GM19455 (cell line): Measurements from ENCODE around the gene ENPP7.
"Not testable (repeated sequence)": the region's sequence is repeated elsewhere in the genome, so short reads cannot be mapped to it uniquely, and the experiment has no call there.

Experiments used
- ATAC-seq: cut with Tn5 transposase; IDR thresholded peaks from one replicate; pipeline ENCODE4 v1.9.1; 2021; ENCODE audit not compliant: unreplicated experiment

Gene ENPP7

DNA sequence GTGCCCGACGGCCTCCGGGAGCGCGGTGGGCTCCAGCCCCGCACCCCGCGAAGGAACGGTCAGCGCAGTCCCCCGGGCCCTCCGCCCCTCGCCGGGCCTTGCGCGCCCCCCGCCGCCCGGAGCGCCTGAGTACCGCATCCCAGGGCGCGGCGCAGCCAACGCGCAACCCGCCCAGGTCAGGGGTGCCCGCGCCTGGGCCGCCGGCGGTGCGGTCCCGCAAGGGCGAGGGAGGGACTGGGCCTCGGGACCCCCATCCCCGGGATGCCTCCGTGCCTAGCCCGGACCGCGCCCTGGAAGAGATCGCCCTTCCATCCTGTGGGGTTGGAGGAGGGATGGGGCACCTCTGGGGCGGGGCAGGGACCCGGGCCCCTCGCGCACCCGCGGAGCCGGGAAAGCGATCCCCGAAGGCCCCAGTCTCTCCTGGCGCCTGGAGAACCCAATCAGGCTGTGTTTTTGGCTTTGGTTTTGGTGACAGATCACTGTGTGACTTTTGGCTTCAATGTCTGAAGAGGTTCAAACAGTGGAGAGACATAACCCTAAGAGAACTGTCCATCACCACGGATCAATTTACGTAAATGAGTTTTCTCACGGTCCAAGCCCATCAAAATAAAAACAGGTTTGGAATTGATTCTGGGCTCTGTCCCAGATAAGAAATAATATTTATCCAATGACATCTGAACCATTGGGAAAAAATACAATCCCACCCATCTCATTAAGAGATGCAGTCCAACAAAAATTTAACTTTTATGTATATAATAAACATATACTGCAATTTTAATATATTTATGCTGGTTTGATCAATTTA is 17.8 kb downstream of the ENPP7 start:
- ATAC-seq: no peak

DNA sequence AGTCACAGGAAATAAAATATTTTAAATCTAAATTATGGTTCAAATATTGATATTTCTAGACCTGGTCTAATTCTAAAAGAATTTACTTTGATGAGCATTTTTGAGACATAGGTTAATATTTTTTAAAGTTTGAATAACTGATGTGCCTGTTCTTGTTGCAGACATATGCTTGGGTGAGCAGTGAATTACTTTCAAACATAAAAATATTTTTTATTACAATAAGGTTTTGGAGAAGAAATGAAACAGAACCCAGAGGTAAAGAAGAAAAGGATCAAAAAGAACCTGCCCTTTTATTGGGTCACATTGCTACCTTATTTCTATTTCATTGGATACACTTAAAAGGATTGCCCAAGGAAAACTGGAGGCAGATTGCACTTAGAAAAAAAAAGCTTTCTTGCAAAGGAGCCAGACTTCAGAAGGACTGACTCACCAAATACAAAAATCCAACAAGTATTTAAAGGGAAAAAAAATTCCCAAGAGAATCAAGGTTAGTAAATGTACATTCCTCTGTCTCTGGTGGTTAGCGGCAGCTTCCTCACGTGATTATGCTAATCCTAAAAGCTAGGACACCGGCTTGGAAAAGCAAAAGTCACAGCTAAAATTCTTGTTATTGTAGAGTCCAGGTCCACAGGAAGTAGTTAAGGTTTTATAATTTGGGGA is 18.5 kb downstream of the ENPP7 start:
- no peak for ATAC-seq

DNA sequence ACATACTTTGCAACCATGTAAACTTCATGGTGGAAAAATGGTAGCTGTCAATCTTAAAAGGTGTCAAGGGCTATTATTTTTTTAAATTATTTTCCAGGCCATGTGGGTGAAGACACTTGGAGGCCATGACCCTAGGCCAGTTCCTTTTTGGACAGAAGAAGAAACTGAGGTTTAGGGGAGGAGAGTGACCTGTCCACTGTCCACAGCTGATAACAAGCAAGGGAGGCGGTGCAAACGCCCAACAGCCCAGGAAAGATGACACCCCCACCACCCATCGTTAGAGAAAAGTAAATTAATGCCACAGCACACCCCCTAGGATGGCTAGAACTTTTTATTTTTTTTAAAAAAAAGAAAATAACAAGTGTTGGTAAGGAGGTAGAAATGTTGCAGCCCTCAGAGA is 19.2 kb downstream of the ENPP7 start:
- no peak for ATAC-seq

DNA sequence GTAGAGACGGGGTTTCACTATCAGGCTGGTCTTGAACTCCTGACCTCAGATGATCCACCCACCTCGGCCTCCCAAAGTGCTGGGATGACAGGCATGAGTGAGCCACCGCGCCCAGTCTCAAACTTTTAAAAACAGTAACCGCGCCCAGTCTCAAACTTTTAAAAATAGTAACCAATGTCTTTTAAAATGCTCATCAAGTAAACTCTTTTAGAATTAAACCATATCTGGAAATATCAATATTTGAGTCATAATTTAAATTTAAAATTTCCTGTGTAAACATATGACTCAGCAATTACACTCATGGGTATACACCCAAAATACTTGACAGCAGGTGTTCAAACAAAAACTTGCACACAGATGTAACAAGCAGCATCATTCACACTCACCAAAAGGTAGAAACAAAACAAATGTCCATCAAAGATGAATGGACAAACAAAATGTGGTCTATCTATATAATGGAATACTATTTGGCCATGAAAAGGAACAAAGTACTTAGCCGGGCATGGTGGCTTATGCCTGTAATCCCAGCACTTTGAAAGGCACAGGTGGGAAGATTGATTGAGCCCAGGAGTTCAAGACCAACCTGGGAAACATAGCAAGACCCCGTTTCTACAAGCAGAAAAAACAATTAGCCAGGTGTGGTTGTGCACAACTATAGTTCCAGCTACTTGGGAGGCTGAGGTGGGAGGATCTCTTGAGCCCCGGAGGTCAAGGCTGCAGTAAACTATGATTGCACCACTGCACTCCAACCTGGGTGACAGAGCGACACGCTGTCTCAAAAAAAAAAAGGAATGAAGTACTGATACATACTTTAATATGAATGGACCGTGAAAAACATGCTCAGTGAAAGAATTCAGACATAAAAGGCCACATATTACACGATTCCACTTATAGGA is 20.2 kb downstream of the ENPP7 start:
- ATAC-seq: no peak

DNA sequence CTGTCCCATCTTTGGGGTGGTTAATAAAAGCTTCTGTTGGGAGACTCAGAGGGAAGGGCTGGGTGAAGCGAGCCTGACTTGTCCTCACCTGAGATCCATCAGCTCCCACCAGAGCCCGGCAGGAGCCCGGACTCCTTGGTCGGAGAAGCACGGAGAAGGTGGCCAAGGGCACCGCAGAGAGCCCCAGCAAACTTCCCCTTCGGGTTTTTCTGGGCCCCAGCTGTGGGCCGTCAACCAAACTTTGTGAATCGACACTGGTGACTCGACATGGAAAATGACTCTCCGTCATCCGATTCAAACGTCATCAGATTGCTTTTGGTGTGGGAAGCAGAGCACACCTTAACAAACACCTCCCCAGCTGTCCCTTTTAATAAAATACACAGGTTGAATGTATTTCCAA is 21.4 kb downstream of the ENPP7 start:
- ATAC-seq: no peak

DNA sequence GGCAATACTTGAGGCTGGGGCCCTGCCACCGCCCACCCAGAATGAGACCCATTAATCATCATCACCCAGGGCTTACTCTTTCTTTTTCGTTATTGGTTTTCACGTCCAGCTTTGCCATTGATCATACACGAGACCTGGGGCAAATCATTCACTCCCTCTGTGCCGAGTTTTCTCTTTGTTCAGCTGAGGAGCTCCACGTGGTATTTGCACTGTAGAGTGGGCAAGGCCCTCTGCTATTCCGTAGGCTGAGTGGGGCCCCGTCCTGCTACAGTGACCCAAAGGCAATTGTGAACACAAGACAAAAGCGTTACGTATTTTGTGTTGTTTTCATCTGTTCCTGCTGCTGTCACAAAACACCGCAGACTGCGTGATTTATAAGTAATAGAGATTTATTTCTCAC is 23.6 kb downstream of the ENPP7 start:
- ATAC-seq: no peak

DNA sequence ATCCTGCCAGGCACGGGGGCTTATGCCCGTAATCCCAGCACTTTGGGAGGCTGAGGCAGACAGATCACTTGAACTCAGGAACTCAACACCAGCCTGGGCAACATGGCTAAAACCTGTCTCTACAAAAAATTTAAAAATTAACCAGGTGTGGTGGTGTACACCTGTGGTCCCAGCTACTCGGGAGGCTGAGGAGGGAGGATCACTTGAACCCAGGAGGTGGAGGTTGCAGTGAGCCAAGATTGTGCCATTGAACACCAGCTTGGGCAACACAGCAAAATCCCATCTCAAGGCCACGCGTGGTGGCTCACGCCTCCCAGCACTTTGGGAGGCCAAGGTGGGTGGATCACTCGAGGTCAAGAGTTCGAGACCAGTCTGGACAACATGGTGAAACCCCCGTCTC is 24.2 kb downstream of the ENPP7 start:
- ATAC-seq: not testable (repeated sequence)

DNA sequence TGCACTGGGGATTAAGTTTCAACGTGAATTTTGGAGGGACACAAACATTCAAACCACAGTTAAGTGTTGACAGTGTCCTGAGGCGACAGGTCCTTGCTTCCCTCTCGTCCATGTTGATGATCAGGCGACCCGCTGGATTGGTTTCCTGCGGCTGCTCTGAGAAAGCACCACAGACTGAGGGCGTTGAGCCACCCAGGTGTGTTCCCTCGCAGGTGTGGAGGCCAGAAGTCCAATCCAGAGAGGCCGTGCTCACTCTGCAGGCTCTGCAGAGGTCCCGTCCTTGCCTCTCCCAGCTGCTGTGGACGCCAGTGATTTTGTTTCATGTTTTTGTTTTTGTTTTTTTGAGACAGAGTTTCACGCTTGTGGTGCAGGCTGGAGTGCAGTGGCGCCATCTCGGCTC is 24.8 kb downstream of the ENPP7 start:
- no peak for ATAC-seq

DNA sequence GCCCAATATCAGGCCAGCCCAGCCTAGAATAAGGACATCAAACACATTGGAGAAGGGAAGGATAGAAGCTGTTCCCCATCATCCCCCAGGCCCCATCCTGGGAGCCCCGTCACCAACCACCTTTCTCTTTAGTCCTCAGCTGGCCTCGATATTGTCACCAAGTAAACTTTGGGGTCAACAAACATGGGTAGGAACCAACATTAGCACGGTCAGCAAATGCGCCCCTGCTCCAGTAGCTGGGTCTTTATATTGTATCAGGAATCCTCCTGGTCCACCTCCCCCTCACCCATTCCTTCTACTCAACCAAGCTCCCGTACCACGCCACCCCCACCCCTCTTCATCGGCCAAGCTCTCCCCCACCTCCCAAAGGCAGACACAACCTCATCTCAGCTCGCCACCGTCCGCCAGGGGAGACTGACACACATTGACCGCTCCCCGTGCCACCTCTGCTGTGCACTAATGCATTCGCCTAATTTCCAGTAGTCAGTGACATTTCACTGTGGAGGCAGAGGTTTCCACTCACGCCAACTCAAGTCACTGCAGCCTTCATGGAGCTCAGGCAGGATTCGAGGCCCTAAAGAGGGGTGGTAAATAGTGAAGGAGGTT is 26.5 kb downstream of the ENPP7 start:
- no peak for ATAC-seq

DNA sequence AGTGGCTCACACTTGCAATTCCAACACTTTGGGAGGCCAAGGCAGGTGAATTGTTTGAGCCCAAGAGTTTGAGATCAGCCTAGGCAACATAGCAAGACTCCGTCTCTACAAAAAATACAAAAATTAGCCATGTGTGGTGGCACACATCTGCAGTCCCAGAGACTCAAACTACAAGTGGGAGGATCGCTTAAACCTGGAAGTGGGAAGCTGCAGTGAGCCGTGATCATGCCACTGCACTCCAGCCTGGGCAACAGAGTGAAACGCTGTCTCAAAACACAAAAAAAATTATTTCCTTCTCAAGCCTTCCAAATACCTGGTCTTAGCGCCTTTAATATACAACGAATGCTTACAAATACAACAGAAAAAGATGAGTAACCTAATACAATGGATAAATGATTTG is 27.5 kb downstream of the ENPP7 start:
- ATAC-seq: no peak

DNA sequence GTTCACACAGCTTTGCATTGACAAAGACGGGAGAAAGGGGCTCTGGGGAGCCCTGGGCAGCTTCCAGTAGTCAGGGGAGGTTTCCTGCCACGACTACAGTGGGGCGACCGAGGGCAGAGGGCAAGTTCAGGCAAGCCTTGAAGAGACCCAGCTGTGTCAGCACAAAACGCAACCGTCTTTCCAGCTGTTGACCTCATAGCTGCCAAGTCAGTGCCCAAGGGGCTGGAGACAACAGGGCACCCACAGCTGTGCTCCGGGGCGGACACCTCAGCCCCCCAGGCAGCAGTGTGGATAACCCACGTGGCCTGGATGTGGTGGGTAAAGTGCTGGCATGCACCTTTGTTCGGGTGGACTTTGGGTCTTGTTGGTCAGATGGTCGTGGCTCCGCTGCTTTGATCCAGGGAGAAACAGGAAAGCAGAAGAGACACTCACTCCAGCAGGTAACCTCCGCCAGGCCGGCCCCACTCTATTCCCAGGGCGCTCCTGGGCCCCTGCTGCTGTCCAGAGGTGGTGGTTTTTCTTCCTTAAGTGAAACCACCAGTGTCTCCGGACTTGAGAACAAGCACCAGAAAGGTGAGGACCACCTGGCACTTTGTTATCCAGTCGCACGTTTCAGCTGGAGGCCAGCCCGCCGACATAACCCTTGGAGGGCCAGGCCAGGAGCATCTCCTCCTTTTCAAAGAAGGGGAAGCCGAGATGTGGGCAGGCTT is 29.6 kb downstream of the ENPP7 start:
- ATAC-seq: no peak

DNA sequence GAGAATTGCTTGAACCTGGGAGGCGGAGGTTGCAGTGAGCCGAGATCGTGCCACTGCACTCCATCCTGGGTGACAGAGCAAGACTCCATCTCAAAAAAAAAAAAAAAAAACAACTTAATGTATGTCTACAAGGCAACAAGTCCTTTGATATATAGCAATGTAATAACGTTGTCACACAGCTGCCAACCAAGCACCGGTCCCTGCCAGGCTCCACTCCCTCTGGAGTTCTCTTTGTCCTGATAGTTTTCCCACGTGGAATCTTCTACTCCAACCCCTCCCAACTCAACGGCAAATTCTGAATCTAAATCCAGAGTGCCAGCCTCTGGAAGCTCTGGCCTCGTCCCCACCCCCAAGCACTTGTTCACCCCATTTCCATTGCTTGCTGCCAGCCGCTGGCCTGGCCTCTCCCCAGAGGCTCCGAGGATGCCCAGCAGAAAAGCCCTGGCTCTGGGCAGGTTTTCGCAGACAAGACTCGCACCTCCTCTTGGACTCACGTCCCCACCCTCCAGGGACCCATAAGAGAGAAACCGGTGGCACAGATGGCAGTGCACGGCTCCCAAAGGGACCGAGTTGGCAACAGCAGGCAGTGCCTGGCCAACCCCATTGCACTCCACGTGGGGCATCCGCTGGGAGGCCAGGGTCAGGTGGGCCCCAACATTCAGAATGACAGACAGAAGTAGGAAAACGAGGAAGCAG is 31.3 kb downstream of the ENPP7 start:
- ATAC-seq: no peak

DNA sequence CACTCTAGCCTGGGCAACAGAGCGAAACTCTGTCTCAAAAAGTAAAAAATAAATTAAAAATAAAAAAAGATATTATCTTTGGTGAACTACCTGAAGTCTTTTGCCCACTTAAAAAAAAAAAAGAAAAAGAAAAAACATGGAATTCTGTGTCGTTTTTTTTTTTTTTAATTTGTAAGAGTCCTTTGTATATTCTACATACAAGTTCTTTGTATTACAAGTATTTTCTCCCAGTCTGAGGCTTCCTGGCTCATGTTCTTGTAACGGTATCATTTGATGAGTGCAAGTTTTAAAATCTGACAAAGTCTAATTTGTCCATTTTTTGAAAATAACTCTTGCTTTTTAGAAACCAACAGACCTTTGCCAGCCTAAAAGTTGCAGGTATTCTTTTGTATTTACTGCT is 35.0 kb downstream of the ENPP7 start:
- no peak for ATAC-seq

DNA sequence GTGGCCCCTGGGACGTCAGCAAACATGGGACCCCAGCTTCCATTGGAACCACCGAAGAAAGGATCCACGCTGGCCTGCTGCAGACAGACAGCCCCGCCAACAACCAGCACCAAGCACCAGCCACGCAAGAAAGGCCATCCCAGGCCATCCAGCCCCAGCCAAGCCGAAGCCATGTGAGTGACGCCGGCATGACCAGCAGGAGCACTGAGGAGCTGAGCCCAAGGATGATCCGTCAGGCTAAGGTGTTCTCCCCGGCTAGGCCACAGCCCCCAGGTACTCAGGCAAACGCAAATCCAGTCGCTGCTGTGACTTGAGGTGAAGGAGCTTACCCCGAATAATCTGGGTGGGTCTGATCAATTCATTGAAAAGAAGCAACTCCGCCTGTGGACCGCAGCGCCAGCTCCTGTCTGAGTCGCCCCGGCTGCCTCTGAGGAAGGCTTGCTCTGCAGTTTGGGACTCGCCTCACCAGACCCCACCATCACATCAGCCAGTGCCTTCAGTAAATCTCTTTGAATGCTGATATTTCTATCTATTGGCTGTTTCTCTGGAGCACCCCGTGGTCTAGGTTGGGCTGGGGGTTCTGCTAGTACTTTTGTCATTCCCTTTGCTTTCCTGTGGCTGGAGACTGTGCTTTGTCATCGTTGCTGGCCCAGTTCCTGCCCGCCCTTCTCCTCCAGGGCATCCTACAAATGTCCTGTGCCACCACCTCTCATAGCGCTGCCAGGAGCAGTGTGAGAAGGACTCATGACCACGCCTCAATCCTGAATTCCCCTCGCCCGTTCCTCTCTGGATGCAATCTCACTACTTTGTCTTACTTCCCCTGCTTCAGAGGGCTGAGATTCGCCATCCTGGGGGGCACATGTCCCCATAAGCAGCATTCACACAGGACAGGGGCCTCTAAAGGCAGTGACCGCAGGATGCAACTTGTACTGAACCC is 39.1 kb downstream of the ENPP7 start:
- ATAC-seq: no peak

DNA sequence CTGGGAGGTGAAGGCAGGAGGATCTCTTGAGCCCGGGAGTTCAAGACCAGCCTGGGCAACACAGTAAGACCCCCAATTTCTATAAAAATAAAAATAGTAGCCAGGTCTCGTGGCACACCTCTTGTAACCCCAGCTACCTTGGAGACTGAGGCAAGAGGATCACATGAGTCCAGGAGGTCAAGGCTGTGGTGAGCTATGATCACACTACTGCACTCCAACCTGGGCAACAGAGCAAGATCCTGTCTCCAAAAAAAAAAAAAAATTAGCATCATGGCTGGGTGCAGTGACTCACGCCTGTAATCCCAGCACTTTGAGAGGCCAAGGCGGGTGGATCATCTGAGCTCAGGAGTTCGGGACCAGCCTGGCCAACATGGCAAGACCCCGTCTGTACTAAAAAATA is 40.5 kb downstream of the ENPP7 start:
- no peak for ATAC-seq

DNA sequence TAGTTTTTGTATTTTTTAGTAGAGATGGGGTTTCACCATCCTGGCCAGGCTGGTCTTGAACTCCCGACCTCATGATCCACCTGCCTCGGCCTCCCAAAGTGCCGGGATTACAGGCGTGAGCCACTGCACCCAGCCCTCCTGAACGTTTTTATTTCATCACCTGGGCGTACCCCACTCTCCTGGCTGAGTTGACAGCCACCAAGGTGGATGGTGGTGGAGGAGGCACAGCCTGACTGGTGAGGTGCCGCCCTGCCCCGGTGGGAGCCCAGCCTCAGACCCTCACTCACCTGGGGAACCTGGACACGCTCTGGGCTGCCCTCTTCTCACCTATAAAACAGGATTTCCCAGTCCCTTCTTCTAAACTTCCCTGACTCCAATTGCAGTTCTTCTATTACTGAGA is 42.0 kb downstream of the ENPP7 start:
- not testable (repeated sequence) for ATAC-seq

DNA sequence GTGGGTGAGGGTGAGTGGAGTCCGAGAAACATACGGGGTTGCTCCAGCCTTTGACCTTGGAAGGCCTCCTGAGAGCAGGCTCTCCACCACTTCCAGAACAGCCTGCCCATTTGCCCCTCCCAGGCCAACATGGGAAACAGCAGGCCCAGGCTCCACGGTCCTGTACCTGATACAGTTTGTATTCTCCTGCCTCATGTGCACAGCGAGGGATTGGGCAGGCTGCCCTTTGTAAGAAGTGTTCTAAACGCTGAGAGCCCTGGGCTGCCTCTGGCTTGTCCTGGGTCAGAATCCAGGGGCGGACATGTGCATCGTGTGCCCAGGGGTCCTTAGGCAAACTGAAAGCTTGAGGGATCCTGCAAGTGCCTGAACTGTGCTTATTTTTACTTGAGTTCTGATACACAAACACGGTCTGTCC is 43.8 kb downstream of the ENPP7 start:
- ATAC-seq: no peak

DNA sequence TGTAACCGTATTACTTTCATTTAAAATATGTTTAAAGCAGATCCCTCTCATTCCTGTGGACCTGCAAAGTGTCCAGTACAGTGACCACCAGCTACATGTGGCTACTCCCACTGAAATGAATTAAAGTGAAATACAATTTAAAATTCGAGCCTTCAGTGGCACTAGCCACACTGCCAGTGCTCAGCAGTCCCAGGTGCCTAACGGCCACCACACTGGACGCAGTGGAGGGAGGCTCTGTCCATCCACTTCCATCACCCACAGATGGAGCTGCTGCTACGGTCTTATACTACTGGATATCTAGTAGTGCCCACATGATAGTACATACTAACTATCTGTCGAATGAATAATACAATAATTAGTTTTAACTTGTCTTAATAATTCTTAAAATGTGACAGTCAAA is 44.9 kb downstream of the ENPP7 start:
- no peak for ATAC-seq
